Measurements from ENCODE around the gene TMEM151A.

- TF ChIP-seq POLR2A (IDR thresholded peaks at IDR 0.05) (no peak), CTCF (IDR thresholded peaks at IDR 0.05 in 4 of 5, conservative IDR thresholded peaks at IDR 0.05 in 1 of 5) (no peak)
Measured at GRCh38 chr11:66292543-66293332, 1.0 kb downstream of the TMEM151A start.

Measured in gastrocnemius medialis (tissue), 4 donors.